A549 (cell line): Measurements from ENCODE around the gene PLD1.

ENCODE experiments used
- CEBPB ChIP-seq, 2 experiments: fragments of >200 bp in 1 of 2; sonication (Bioruptor Twin) in 1 of 2; formaldehyde crosslinking in 1 of 2; IDR thresholded peaks; 2 replicates each; pipeline ENCODE4 v1.6.1; 2012 to 2016
- CHD2 ChIP-seq: fragments of 150-350 bp; IDR thresholded peaks from 2 replicates; pipeline ENCODE4 v1.6.1; 2014; ENCODE audit warnings: low read length; ENCODE audit not compliant: partially characterized antibody
- HDAC2 ChIP-seq: fragments of 200-600 bp; sonication (generic); IDR thresholded peaks from 2 replicates; pipeline ENCODE4 v1.6.1; 2016
- JUNB ChIP-seq: fragments of >200 bp; sonication (Bioruptor Twin); formaldehyde crosslinking; IDR thresholded peaks from 2 replicates; pipeline ENCODE4 v1.6.1; 2016
- KDM1A ChIP-seq: fragments of 200-600 bp; sonication (generic); IDR thresholded peaks from 2 replicates; pipeline ENCODE4 v1.6.1; 2016; ENCODE audit warnings: low read depth, mild to moderate bottlenecking
- MAZ ChIP-seq: fragments of 150-350 bp; IDR thresholded peaks from 2 replicates; pipeline ENCODE4 v1.6.1; 2014; ENCODE audit warnings: antibody characterized with exemption, low read depth, low read length, borderline replicate concordance
- POLR2A ChIP-seq: IDR thresholded peaks from 2 replicates; pipeline ENCODE4 v1.6.1; 2012; ENCODE audit warnings: mild to moderate bottlenecking, low read length
- TF ChIP-seq, protein P1 (sequence below): fragments of >200 bp; sonication (Bioruptor Twin); formaldehyde crosslinking; IDR thresholded peaks from 3 replicates; pipeline ENCODE4 v1.5.1; 2016

- TF ChIP-seq POLR2A (no peak), KDM1A (no peak), HDAC2 (no peak), MAZ (no peak), JUNB (no peak), CHD2 (no peak), CEBPB (IDR thresholded peaks at IDR 0.05) (no peak)
- TF ChIP-seq, protein P1, sequence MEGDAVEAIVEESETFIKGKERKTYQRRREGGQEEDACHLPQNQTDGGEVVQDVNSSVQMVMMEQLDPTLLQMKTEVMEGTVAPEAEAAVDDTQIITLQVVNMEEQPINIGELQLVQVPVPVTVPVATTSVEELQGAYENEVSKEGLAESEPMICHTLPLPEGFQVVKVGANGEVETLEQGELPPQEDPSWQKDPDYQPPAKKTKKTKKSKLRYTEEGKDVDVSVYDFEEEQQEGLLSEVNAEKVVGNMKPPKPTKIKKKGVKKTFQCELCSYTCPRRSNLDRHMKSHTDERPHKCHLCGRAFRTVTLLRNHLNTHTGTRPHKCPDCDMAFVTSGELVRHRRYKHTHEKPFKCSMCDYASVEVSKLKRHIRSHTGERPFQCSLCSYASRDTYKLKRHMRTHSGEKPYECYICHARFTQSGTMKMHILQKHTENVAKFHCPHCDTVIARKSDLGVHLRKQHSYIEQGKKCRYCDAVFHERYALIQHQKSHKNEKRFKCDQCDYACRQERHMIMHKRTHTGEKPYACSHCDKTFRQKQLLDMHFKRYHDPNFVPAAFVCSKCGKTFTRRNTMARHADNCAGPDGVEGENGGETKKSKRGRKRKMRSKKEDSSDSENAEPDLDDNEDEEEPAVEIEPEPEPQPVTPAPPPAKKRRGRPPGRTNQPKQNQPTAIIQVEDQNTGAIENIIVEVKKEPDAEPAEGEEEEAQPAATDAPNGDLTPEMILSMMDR: no peak
Measured at GRCh38 chr3:171558188-171558696, 252.0 kb downstream of the PLD1 start.
